SU-DHL-6 (cell line): ENCODE measurements around the gene VSTM2B.

ENCODE experiments used
- EZH2phosphoT487 ChIP-seq: fragments of 200-600 bp; sonication (generic), shearing (Covaris generic); conservative IDR thresholded peaks from 2 replicates; pipeline ENCODE4 v1.6.1; 2018; ENCODE audit warnings: mild to moderate bottlenecking, antibody characterized with exemption, low read length, moderate library complexity, mixed read lengths
- TF ChIP-seq, protein P1 (sequence below): fragments of 200-600 bp; sonication (generic); IDR thresholded peaks from one replicate; pipeline ENCODE4 v1.5.1; 2017; ENCODE audit warnings: antibody characterized with exemption, mild to moderate bottlenecking, low read length, moderate library complexity; ENCODE audit not compliant: insufficient read depth, poor library complexity, severe bottlenecking

DNA sequence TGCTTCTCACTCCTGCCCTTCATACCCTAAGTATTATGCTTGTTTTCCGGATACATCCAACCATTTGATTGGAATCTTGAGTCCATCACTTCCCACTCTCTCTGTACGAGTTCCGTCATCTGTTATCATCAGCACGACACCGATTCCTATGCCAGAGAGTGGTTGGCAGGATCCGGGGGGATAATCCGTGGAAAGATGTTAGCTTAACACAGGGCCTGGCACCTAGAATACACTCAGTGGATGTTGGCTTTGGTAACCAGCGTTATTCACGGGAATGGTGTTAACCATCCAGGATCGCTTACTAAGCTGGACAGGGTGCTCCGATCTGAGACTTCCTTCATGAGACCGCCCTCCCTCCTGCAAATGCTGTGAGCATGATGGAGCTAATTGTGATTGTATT, 12.4 kb downstream of the VSTM2B start:
- TF ChIP-seq, protein P1, sequence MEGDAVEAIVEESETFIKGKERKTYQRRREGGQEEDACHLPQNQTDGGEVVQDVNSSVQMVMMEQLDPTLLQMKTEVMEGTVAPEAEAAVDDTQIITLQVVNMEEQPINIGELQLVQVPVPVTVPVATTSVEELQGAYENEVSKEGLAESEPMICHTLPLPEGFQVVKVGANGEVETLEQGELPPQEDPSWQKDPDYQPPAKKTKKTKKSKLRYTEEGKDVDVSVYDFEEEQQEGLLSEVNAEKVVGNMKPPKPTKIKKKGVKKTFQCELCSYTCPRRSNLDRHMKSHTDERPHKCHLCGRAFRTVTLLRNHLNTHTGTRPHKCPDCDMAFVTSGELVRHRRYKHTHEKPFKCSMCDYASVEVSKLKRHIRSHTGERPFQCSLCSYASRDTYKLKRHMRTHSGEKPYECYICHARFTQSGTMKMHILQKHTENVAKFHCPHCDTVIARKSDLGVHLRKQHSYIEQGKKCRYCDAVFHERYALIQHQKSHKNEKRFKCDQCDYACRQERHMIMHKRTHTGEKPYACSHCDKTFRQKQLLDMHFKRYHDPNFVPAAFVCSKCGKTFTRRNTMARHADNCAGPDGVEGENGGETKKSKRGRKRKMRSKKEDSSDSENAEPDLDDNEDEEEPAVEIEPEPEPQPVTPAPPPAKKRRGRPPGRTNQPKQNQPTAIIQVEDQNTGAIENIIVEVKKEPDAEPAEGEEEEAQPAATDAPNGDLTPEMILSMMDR, result no peak
- TF ChIP-seq EZH2phosphoT487, result no peak
